ENCODE data around the gene USB1.

The USB1 gene

DNA sequence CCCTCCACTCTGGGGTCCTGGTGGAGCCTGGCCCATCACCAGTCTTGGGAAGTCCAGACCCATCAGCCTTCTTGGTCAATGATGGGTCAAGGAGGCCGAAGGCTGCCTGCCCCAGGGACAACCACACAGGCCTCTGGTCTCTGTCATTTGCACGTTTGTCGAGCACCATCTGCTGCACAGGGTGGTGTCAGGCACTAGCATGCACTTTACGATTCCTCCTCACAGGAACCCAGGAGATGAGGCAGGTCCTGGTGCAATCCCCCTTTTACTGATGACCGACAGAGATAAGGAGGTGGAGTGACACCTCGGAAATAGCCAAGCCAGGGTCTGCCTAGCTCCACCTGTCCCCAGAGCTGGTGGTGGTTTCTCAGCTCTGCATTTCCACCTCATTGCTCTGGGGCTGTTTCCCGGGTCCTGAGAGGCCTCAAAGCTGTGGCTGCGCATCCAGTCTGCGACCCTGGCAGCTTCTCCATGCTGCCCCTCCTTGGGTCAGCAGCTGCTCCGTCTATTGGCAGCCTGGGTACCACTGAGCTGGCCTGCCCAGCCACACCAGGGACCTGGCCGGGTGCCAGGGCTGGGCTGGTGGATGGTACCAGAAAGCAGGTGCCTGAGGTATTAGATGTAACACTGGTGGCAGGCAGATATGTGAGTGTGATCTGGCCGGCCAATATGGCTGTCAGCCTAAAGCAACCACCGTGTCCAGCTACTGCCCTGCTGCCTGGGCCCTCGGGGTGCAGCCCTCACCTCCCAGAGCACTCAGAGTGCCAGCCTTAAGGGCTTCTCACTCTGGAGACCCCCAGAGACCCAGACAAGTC lies 34.4 kb downstream of the USB1 start:
- DNase-seq: no peak

DNA sequence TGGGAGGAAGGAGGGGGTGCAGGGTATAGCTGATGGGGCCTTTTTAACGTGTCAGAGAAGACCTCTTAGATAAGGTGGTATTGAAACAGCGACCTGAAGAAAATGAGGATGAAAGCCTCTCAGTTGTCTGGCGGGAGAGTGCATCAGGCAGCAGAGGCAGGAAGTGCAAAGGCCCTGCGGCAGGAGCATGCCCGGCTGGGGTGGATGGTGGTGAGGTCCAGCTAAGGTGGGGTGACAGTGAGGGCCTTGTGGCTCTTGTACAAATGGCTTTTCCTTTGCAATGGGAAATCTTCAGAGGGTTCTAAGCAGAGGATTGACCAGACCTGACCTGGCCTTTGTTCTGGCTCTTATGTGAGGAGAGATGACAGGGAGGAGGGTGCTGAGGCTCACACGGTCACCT lies 35.7 kb downstream of the USB1 start:
- no peak for DNase-seq

DNA sequence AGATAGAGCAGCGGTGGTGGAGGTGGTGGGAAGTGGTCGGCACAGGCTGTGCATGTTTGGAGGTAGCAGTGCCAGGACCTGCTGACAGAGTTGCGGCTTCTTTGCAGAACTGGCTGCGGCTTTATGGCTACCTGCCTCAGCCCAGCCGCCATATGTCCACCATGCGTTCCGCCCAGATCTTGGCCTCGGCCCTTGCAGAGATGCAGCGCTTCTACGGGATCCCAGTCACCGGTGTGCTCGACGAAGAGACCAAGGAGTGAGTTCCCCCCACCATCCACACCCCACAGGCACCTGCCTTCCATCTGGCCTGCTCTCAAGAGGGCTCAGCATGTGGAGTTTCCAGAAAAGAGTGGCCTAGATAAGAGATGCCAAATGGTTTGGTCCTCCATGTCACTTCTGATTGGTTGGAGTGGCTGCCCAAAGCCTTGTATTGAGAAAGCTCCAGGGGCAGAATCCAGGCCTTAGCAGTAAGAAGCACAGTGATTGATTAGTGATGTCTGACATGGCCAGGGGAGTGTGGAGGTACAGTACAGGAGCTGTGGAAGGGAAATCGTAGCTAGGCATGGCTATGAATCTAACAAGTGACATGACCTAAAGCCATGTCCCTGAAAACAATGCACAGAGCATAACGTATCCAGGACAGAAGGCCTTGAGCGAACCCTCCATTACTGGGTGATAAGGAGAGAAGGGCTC lies 36.3 kb downstream of the USB1 start:
- DNase-seq: no peak

DNA sequence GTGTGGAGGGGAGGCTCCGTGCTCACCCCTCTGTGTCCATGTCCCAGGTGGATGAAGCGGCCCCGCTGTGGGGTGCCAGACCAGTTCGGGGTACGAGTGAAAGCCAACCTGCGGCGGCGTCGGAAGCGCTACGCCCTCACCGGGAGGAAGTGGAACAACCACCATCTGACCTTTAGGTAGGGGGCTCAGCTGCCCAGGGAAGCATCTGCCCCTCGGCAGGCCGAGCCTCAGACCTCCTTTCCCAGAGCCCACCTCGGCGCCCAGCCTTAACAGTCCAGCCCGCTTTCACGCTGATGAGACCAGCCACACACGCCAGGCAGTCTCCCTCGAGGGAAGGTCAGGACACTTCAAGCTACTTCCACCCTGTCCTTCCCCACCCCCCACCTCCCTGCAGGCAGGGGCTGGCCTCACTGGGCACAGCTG lies 37.0 kb downstream of the USB1 start:
- no peak for DNase-seq

DNA sequence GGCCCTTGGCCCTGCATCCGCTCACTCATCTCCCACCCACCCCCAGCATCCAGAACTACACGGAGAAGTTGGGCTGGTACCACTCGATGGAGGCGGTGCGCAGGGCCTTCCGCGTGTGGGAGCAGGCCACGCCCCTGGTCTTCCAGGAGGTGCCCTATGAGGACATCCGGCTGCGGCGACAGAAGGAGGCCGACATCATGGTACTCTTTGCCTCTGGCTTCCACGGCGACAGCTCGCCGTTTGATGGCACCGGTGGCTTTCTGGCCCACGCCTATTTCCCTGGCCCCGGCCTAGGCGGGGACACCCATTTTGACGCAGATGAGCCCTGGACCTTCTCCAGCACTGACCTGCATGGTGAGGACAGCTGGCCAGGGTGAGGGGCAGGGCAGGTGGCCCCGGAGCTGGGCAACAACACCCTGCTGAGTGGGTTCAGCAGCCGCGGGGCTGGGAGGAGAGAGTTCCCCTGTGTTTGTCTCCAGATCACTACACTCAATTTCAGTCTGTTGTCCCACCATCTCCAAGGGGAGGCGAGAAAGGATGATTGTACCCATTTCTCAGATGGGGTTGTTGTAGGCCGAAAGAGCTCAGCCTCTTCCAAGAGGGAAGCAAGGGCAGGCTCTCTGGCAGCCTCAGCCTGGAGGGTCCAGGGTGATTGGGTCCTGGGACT lies 38.8 kb downstream of the USB1 start:
- DNase-seq: no peak

DNA sequence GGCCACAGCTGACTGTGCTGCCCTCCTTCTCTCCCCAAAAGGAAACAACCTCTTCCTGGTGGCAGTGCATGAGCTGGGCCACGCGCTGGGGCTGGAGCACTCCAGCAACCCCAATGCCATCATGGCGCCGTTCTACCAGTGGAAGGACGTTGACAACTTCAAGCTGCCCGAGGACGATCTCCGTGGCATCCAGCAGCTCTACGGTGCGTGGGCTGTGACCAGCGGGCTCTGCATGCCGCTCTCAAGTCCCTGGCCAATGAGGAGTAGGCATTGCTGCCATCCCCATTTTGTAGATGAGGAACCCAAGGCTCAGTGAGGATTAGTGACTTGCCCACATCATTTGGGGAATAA lies 39.3 kb downstream of the USB1 start:
- no peak for DNase-seq

DNA sequence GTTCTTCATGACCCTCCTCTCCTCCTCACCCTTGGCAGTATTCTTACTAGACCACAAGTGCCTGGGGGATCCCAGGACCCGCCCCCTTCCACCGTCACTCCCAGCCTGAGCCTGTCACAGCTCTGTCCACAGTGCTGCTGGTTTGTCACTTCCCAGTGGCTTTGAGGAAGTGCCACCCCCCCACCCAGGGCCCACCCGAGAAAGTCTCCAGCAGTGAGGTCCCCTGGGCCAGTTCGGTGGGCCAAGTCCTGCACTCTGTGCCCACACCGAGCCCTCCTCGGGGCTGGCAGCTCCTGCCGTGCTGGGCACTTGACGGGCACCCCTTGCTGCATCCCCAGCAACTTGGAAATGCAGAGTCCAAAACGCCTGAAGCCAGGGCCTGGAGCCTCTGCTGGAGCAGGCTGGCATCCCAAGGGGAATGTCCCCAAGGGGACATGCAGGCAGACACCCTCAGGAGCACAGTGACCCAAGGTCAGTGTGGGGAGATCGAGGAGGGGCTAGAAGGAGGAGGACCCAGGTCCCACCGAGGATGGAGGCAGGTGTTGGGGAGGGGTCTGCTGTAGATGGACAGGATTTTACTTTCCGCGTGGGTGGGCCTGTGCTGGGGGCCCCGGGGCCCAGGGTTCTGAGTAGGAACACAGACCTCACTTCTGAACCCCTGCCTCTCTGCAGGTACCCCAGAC lies 39.9 kb downstream of the USB1 start:
- DNase-seq: no peak

DNA sequence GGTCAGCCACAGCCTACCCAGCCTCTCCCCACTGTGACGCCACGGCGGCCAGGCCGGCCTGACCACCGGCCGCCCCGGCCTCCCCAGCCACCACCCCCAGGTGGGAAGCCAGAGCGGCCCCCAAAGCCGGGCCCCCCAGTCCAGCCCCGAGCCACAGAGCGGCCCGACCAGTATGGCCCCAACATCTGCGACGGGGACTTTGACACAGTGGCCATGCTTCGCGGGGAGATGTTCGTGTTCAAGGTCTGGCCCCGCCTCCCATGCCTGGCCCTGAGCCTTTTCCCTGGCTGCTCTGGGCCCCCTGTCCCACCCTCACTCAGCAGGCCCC lies 40.4 kb downstream of the USB1 start:
- DNase-seq: no peak

DNA sequence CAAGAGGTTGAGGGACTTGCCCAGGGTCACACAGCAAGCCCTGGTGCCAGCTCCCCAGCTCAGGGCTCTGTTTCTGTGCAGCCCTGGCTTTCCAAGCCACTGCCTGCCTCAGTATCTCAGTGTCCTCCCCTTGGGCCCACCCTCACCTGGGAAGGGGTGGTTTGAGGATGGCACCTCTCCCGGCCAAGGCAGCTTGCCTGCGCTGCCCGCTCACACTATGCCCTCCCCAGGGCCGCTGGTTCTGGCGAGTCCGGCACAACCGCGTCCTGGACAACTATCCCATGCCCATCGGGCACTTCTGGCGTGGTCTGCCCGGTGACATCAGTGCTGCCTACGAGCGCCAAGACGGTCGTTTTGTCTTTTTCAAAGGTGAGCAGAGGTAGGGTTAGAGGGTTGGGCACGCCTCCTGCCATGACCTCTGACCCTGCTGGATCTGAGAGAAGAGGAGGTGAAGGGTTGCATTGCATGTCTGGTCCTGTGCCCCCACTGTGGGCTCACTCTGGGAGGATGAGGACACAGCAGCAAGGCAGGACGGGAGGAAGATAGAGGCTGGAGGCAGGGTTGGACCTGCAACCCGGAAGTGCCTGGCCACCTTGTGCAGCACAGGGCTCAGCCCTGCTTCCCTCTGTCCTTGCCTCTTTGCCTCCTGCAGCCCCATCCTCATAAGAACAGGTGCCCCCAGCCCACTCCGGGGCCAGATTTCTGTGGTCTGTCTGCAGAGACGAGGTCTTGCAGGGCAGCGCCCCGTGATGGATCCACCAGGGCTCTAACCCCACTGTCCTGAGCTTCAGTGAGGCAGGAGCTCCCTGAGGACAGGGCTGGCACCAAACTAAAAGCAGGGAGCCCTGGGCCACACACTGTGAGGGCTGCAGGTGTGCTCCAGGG lies 41.0 kb downstream of the USB1 start:
- no peak for DNase-seq

DNA sequence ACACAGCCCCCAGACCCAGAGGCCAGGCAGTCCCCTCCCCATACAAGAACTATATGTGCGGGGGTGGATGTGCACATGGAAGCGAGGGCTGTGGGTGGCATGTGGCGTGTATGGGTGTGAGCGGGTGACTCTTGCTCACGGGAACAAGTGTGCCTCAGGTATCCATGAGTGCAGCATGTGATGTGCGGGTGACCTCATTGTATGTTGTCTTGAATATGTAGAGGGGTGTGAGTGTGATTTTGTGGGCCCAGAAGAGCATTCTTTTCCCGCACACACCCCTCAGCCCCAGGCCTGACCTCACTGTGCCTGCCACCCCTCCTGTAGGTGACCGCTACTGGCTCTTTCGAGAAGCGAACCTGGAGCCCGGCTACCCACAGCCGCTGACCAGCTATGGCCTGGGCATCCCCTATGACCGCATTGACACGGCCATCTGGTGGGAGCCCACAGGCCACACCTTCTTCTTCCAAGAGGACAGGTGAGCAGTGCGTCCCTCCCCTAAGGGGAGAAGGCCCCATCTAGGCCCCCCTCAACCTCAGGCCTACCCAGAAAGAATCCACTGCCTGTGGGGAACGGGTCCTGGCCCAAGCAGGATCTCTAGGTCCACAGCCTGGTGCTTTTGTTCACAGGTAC lies 41.8 kb downstream of the USB1 start:
- DNase-seq: no peak

DNA sequence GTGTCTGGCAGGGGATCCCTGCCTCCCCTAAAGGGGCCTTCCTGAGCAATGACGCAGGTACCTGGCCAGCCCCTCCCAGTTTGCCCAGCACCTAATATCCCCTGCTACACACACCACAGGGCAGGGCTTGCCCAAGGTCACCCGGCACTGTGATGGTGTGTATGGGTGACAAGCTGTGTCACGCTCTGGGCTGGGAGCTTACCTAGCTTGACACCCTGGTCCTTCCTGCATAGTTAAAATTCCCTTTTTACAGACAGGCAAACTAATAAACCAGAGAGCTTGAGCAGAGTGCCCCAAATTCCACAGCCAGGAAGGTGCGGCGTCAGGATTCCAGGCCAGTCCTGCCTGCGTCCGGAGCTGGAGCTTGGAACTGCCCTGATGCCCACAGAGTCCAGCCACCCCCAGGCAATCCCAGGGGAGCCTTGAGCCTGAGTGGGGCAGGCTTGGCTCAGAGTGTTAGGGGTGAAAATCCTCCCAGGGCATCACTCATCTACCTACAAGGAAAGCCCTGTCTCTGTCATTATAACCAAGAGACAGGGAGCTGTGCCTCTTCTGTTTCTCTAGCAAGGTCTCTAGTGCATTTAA lies 42.5 kb downstream of the USB1 start:
- no peak for DNase-seq

DNA sequence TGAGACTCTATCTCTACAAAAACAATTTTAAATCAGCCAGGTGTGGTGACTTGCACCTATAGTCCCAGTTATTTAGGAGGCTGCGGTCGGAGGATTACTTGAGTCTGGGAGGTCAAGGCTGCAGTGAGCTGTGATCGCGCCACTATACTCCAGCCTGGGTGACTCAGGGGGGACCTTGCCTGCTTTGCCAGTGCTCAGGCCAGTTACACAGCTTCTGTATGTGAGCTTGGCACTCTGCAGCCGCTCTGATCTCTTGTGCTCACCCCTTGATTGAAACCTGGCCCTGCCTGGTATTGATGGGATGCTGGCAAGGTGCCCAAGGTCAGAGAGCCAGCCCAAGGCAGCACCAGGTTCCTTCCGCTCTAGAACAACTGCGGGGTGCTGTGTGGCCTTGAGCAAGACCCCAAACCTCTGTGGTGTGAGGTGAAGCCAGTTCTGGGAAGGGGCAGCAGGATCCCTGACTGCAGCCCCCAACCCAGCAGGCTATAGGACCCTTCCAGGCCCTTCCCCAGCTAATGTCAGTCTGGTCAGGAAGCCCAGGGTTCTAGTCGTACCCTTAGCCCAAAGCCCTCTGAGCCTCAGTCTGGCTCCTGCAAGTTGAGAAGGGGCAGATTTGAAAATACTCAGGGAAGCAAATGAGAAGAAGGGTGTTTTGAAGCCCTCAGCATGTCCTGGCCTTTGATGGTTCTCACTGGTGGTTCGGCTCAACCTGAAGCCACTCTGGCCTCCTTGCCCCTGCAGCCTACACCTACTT lies 43.2 kb downstream of the USB1 start:
- DNase-seq: no peak

DNA sequence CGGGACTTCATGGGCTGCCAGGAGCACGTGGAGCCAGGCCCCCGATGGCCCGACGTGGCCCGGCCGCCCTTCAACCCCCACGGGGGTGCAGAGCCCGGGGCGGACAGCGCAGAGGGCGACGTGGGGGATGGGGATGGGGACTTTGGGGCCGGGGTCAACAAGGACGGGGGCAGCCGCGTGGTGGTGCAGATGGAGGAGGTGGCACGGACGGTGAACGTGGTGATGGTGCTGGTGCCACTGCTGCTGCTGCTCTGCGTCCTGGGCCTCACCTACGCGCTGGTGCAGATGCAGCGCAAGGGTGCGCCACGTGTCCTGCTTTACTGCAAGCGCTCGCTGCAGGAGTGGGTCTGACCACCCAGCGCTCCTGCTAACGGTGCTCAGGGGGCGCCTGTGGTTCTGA lies 43.9 kb downstream of the USB1 start:
- DNase-seq: no peak

DNA sequence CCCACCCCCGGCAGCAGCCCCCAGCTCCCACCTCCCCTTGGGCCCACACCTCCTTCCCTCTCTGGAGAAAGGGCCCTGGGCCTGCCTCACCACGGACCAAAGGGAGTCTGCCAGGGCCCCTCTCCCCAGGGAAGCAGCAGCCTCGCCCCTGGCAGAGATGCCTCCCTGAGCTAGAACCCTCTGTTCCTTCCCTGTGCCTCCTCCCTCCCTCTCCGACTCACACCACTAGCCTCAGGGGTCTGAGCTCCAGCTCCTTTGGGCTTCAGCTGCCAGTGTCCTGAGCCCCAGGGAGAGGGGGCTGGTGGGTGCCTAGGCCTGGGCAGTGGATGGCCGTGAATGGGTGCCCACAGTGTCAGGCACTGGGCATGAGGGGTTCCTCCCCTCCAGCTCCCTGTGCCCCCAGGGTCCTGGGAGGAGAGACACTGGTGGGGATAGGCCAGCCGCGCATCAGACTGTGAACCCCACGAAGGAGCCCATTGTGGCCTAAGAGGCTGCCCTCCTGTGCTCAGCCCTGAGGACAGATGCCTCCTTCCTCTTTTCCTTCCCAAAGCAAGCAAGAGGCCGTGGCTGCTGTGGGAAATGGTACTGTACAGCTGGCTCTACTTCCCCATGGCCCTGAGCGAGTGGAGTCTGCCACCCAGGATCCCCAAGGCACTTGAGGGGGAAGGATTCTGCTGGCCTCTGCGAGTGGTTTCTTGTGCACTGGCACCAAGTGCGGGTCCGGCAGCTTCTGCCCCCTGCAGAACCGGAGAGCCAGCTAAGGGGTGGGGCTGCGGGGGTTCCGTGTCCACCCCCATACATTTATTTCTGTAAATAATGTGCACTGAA lies 45.1 kb downstream of the USB1 start:
- DNase-seq: peak; percentile 50 to 78

DNA sequence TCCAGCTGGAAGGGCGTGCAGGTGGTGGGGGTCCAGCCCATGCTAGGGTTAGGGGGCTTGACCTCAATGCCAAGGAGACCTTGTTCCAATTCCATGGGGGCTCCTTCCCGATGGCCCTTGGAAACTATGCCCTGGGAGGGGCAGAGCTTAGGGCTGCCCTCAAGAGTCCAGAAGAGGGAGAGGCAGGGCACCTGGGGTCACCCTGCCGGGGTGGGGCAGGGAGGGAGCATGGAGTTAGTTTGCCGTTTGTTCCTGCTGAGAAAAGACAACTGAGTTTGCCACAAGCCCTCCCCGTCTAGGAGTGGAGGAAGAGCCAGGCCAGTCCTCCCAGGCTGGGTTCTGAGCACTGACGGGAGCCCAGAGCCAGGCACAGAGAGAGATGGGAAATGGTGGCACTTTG lies 45.7 kb downstream of the USB1 start:
- no peak for DNase-seq

DNA sequence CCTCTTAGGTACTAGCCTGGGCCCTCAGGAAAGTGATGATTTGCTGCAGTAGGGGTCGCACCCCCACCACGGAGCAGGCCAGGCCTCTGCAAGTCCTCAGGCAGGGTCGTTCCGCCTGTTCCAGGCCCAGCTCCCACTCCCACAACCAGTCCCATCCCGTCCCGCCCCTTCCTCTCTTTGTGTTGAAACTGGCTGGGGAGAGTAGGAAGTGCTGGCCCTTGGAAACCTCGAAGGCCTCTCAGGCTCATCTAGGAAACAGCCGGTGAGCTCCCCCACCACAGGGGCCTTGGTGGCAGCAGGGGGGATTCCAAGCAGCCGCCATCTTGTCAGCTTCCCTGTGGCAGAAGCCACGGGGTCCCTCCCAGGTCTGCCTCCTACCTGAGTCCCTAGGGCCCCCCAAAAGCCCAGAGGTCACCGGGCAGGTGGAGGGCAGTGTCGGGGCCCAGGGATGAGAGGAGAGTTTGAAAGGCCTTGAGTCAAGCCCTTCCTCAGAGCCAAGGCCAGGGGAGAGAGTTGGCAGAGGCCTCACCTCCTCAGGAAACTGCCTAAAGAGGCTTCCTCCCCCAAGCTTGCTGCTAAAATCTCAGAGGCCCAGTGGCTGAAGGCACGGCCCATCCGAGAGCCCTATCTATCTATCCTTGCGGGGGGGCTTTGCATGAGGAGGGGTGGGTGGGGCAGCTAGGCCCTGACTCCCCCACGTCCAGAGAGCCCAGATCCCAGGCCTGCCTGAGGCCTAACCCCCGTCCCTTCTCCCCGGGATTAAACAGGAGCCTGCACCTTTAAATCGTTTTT lies 46.5 kb downstream of the USB1 start:
- no peak for DNase-seq

DNA sequence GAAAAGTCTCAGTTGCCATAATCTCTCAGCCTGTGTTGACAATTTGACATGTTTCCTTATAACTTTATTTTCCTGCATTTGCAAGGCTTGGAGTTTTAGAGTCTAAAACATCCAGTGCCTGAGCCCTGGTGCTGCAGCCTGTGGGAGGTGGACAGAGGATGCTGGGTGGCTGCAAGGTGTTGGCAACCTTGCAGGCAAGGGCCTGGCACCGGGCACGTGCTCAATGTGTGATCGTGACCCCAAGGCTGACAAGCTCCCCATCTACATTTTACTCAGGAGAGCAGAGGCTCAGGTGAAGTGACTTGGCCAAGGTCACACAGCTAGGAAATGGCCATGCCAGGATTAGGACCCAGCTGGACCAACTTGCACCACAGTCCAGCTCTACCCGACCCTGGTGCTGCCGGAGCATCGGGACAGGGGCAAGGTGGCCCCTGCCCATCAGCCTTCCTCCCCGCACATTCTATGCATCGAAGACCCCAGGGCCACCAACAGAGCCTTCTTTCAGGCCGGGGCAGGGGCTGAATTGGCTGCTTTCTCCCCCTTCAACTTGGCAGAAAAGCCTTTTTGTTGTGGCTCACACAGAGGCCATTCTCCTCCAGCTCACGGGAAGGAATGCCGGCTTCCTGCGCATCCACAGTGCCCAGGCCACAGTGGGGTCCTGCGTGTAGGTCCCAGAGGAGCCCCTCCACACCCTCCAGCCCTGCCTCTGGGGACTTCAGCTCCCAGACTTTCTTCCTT lies 47.5 kb downstream of the USB1 start:
- DNase-seq: no peak
